BLaER1 treated with 17β-estradiol and CSF1 and Interleukin-3, amounts not matched to agents 10 nM and 100 nM (cell line): ENCODE measurements around the gene PLN.

Experiments
- H3K27ac ChIP-seq, 11 experiments: shearing (Covaris generic); formaldehyde crosslinking; 2 replicates each; pipeline ENCODE4 v1.8.1; 2022
- H3K27me3 ChIP-seq, 11 experiments: shearing (Covaris generic); formaldehyde crosslinking; 2 replicates each; pipeline ENCODE4 v1.8.1; 2022
- H3K36me3 ChIP-seq, 11 experiments: shearing (Covaris generic); formaldehyde crosslinking; 2 replicates each; pipeline ENCODE4 v1.8.1; 2022
- H3K4me1 ChIP-seq, 10 experiments: shearing (Covaris generic); formaldehyde crosslinking; 2 replicates each; pipeline ENCODE4 v1.8.1; 2022
- H3K4me2 ChIP-seq, 11 experiments: shearing (Covaris generic); formaldehyde crosslinking; 2 replicates each; pipeline ENCODE4 v1.8.1; 2022
- H3K4me3 ChIP-seq, 10 experiments: shearing (Covaris generic); formaldehyde crosslinking; 2 replicates each; pipeline ENCODE4 v1.8.1; 2022
- H3K9ac ChIP-seq, 11 experiments: shearing (Covaris generic); formaldehyde crosslinking; 2 replicates each; pipeline ENCODE4 v1.8.1; 2022
- H3K9me3 ChIP-seq, 11 experiments: shearing (Covaris generic); formaldehyde crosslinking; replicated peaks in 1 of 11; 2 replicates each; pipeline ENCODE4 v1.8.1; 2022
- H4K20me1 ChIP-seq, 11 experiments: shearing (Covaris generic); formaldehyde crosslinking; 2 replicates each; pipeline ENCODE4 v1.8.1; 2022
- Cebpa-rat ChIP-seq, 11 experiments: shearing (Covaris generic); IDR thresholded peaks; 2 replicates each; pipeline ENCODE4 v1.8.1; 2022

The PLN gene

DNA sequence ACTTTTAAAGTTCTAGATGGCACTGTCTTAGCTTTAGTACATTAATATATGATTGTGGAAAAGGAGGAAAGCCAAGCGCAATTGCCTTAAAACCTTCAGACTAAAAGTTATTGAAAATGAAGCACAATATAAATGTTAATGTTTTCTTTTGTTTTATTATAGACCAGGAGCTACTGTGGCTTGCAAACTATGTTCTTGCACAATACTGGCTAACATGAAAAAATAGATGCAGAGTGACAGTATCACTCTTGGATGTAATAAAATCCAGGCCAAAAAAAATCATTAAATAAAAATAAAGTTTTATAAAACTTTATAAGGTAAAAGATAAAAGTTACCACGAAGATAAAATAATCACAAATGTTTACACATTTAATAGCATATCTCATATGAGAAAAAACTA is 18.3 kb upstream of the PLN start:
- Histone ChIP-seq H3K4me1 (no peaks in the 10 kb centered on the region), H4K20me1 (peaks cover 0 to 100% (median 0%) of the 10 kb centered on the region in 11 experiments; a peak in 5 of 22 replicates), H3K27ac (no peak overlapping the region), H3K27me3 (no peaks in the 10 kb centered on the region), H3K4me3 (no peak overlapping the region), H3K4me2 (no peak overlapping the region), H3K9me3 (peaks cover 0 to 17% (median 9%) of the 10 kb centered on the region in 11 experiments; a peak in 17 of 22 replicates), H3K9ac (no peak overlapping the region), H3K36me3 (peaks cover 0 to 28% (median 0%) of the 10 kb centered on the region in 11 experiments; a peak in 4 of 22 replicates)
- TF ChIP-seq Cebpa-rat (IDR thresholded peaks at IDR 0.05), result no peak

DNA sequence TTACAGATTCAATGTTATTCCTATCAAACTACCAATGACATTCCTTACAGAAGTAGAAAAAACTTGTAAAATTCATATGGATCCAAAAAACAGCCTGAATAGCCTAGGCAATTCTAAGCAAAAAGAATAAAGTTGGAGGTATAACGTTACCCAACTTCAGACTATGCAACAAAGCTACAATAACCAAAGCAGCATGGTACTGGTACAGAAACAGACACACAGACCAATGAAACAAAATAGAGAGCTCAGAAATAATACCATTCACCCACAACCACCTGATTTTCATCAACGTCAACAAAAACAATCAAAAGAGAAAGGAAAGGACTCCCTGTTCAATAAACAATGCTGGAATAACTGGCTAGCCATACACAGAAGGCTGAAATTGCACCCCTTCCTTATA is 17.2 kb upstream of the PLN start:
- H3K27me3 ChIP-seq, result no peaks in the 10 kb centered on the region
- no peak overlapping the region for H3K27ac ChIP-seq
- no peak overlapping the region for H3K9ac ChIP-seq
- H3K4me3 ChIP-seq, result no peak overlapping the region
- peaks cover 0 to 98% (median 0%) of the 10 kb centered on the region in 11 experiments; a peak in 5 of 22 replicates for H4K20me1 ChIP-seq
- H3K4me1 ChIP-seq, result no peaks in the 10 kb centered on the region
- H3K9me3 ChIP-seq, result peaks cover 0 to 17% (median 9%) of the 10 kb centered on the region in 11 experiments; a peak in 17 of 22 replicates
- H3K4me2 ChIP-seq, result no peak overlapping the region
- peaks cover 0 to 30% (median 0%) of the 10 kb centered on the region in 11 experiments; a peak in 3 of 22 replicates for H3K36me3 ChIP-seq
- no peak for TF ChIP-seq Cebpa-rat (IDR thresholded peaks at IDR 0.05)

DNA sequence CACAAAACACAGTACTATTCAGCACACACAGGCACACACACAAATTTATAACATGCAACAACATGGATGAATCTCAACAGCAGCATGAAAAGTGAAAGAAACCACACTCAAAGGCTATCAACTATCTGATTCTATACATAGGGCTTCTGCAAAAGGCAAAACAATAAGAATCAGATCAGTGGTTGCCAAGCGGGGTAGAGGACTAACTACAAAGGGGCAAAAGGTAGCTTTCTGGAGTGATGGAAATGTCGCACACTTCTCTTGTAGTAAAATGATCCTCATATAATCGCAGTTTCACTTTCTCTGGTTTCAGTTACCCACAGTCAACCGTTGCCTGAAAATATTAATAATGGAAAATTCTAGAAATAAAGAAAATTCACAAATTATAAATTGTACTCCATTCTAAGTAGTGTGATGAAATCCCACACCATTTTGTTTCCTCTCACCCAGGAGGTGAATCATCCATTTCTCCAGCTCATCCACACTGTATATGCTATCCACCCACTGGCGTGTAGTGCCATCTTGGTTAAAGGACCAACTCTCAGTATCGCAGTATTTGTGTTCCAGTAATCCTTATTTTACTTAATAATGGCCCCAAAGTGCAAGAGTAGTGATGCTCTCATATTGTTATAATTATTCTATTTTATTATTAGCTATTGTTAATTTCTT is 12.8 kb upstream of the PLN start:
- Histone ChIP-seq H3K9me3 (peaks cover 0 to 17% (median 9%) of the 10 kb centered on the region in 11 experiments; a peak in 17 of 22 replicates), H3K36me3 (peaks cover 0 to 30% (median 0%) of the 10 kb centered on the region in 11 experiments; a peak in 3 of 22 replicates), H3K27me3 (no peaks in the 10 kb centered on the region), H3K4me3 (no peak overlapping the region), H4K20me1 (peaks cover 0 to 97% (median 0%) of the 10 kb centered on the region in 11 experiments; a peak in 4 of 22 replicates), H3K4me2 (no peak overlapping the region), H3K27ac (no peak overlapping the region), H3K4me1 (peaks cover 0 to 5% (median 0%) of the 10 kb centered on the region in 10 experiments; a peak in 1 of 20 replicates), H3K9ac (no peak overlapping the region)
- no peak for TF ChIP-seq Cebpa-rat (IDR thresholded peaks at IDR 0.05)

DNA sequence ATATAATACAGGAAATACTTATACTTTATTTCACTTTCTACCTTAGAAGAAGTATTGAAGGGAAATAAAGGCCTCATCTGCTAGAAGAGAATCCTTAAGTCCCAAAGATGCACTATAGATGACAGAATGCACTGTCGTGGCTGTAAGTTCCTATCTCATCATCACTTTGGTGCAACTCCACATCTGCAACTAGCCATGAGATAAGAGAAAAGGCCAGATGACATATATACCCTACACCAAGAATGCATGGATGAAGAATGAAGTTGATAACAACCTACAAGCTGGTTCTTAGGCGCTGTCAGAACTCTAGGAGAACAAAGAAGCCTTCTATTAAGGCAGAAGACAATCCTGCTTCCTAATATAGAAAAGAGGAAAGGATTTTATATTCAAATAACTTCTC is 11.6 kb upstream of the PLN start:
- TF ChIP-seq Cebpa-rat (IDR thresholded peaks at IDR 0.05), result no peak
- peaks cover 0 to 97% (median 0%) of the 10 kb centered on the region in 11 experiments; a peak in 4 of 22 replicates for H4K20me1 ChIP-seq
- peaks cover 0 to 9% (median 2%) of the 10 kb centered on the region in 11 experiments; a peak in 7 of 22 replicates for H3K9me3 ChIP-seq
- no peak overlapping the region for H3K9ac ChIP-seq
- H3K4me2 ChIP-seq, result no peak overlapping the region
- no peaks in the 10 kb centered on the region for H3K27me3 ChIP-seq
- H3K36me3 ChIP-seq, result peaks cover 0 to 23% (median 0%) of the 10 kb centered on the region in 11 experiments; a peak in 3 of 22 replicates
- no peak overlapping the region for H3K4me3 ChIP-seq
- peaks cover 0 to 5% (median 0%) of the 10 kb centered on the region in 10 experiments; a peak in 1 of 20 replicates for H3K4me1 ChIP-seq
- no peak overlapping the region for H3K27ac ChIP-seq

DNA sequence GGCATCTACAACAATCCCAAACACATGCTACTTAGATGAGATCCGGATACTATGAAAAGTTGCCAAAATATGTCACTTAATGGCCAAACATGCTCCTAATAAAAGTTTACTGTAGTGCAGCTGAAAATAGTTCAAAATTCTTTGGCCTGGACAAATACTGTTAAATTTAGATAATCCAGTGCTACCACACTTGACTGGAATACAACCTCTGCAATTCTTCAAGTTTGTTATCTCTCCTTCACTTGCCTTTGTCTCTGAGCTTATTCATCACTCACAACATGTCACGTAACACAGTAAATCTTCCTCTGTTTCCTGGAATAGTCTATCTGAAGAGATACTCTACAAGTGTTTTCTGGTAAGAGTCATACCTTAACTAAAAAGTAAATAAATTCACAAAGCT is 10.5 kb upstream of the PLN start:
- Histone ChIP-seq H3K4me3 (no peak overlapping the region), H3K9me3 (no peaks in the 10 kb centered on the region), H3K9ac (no peak overlapping the region), H4K20me1 (peaks cover 0 to 97% (median 0%) of the 10 kb centered on the region in 11 experiments; a peak in 4 of 22 replicates), H3K27me3 (no peaks in the 10 kb centered on the region), H3K4me1 (peaks cover 0 to 5% (median 0%) of the 10 kb centered on the region in 10 experiments; a peak in 1 of 20 replicates), H3K4me2 (no peak overlapping the region), H3K36me3 (peaks cover 0 to 15% (median 0%) of the 10 kb centered on the region in 11 experiments; a peak in 3 of 22 replicates), H3K27ac (no peak overlapping the region)
- no peak for TF ChIP-seq Cebpa-rat (IDR thresholded peaks at IDR 0.05)

DNA sequence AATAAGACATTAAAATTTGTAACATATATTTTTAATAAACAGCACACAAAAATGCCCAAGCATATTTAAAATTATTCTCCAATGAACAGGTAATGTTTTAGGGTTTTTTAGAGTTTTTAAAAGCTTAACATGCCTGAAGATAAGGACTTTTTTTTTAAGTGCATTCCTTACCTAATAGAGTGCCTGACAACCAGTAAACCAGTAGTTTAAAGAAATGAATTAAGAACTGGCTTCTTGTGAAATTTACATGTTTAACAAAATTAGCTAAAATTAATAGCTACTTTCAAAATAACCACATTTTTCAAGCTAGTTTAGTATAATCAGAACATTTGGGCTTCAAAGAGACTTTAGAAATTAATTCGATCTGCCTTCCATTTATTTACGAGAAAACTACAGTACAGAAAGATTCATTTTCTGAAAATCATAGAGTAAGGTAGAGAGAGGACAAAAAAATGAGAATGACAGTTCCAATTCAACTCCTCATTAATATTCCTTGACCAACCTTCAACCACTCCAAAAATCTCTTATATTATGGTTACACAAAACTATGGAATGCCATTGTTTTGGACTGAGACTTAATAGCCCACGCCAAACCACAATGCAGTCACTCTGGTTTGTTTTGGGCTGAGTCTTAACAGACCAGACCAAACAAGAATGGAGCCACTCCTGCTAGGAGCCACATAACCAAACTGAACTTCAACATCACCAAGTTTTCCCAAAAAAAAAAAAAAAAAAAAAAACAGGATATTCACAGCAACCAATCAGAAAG is 5.7 kb upstream of the PLN start:
- Histone ChIP-seq H3K36me3 (peaks cover 0 to 8% (median 0%) of the 10 kb centered on the region in 11 experiments; a peak in 2 of 22 replicates), H3K4me2 (no peak overlapping the region), H3K27me3 (no peaks in the 10 kb centered on the region), H3K9ac (no peak overlapping the region), H3K4me3 (no peak overlapping the region), H3K4me1 (peaks cover 0 to 5% (median 0%) of the 10 kb centered on the region in 10 experiments; a peak in 1 of 20 replicates), H3K9me3 (no peaks in the 10 kb centered on the region), H3K27ac (no peak overlapping the region), H4K20me1 (peaks cover 0 to 98% (median 0%) of the 10 kb centered on the region in 11 experiments; a peak in 4 of 22 replicates)
- no peak for TF ChIP-seq Cebpa-rat (IDR thresholded peaks at IDR 0.05)

DNA sequence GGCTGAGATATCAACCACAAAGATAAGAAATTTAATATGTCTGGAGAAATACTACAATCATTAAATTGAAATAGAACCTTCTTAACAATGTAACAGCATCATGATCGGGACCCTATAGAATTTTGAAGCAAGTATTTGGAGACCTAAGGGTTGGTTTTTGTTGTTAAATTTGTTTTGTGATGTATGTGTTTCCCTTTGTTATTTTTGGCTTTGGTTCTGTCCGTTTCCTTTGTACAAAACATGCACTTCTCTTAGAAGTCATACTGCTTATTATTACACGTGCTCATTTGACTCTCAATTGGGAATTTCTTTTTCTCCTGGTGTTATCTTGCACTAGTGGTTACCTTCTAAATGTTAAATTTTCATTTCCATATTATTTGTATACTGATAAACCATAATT is 4.0 kb upstream of the PLN start:
- no peak for TF ChIP-seq Cebpa-rat (IDR thresholded peaks at IDR 0.05)
- Histone ChIP-seq H3K27me3 (no peaks in the 10 kb centered on the region), H3K36me3 (peaks cover 0 to 8% (median 0%) of the 10 kb centered on the region in 11 experiments; a peak in 2 of 22 replicates), H3K4me3 (no peak overlapping the region), H3K9me3 (no peaks in the 10 kb centered on the region), H4K20me1 (peaks cover 0 to 96% (median 0%) of the 10 kb centered on the region in 11 experiments; a peak in 4 of 22 replicates), H3K9ac (no peak overlapping the region), H3K4me2 (no peak overlapping the region), H3K27ac (no peak overlapping the region), H3K4me1 (peaks cover 0 to 5% (median 0%) of the 10 kb centered on the region in 10 experiments; a peak in 1 of 20 replicates)

DNA sequence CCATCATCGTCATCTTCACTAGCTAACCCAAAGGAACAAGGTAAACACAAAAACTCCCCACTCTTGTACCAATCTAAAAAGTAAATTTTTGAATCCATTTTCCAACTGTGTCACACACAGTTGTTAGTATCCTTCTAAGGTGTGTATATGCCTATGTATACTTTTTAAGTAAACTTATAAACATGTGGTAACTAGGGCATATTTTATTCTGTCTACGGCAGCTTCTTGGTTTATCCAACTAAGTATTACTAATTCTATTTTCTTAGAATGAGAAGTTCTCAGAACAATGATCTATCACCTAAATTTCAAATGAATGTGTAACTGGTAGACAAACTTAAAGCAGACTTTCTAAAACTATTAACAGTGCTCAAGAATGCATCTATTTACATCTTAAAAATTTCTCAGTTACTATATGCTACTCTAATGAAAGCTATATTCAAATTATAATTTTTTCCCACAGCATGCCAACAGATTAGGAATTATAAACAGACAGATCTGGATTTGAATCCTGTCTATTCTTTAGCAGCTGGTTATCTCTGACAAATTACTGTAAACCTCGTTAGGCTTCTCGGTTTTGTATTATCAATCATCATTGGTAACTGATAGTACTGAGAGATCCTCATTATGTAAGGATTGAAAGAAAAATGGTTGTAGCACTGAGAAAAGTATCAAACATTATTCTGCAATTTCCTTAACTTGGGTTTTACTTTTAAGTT is 1.8 kb upstream of the PLN start:
- Histone ChIP-seq H3K4me1 (peaks cover 0 to under 1% (median 0%) of the 10 kb centered on the region in 10 experiments; a peak in 1 of 20 replicates), H3K4me3 (no peak overlapping the region), H3K9me3 (no peaks in the 10 kb centered on the region), H3K27ac (no peak overlapping the region), H4K20me1 (peaks cover 0 to 95% (median 0%) of the 10 kb centered on the region in 11 experiments; a peak in 4 of 22 replicates), H3K36me3 (peaks cover 0 to 8% (median 0%) of the 10 kb centered on the region in 11 experiments; a peak in 1 of 22 replicates), H3K9ac (no peak overlapping the region), H3K4me2 (no peak overlapping the region), H3K27me3 (no peaks in the 10 kb centered on the region)
- TF ChIP-seq Cebpa-rat (IDR thresholded peaks at IDR 0.05), result no peak
